Adrenal gland (tissue), 5 donors: ENCODE measurements around the gene TCF4.

ENCODE experiments used
- POLR2A ChIP-seq, 2 donors: fragments of 450-650 bp; IDR thresholded peaks; one replicate each; pipeline ENCODE4 v1.6.1; 2017; ENCODE audit warnings: antibody characterized with exemption in 2 of 2, mild to moderate bottlenecking in 2 of 2, moderate library complexity in 1 of 2
- TF ChIP-seq, protein P1 (sequence below), 6 experiments: fragments of 450-650 bp in 4 of 6; fragments of 200-600 bp in 2 of 6; sonication (generic) in 1 of 6; IDR thresholded peaks; 1 replicate in 5 of 6; 2 replicates in 1 of 6; pipeline versions ENCODE4 v1.5.1 to v1.8.0; 2016 to 2021; ENCODE audit warnings: antibody characterized with exemption in 6 of 6, mild to moderate bottlenecking in 2 of 6, moderate library complexity in 1 of 6
- donor health status: DM: no; HTN: no; CAD: no.

DNA sequence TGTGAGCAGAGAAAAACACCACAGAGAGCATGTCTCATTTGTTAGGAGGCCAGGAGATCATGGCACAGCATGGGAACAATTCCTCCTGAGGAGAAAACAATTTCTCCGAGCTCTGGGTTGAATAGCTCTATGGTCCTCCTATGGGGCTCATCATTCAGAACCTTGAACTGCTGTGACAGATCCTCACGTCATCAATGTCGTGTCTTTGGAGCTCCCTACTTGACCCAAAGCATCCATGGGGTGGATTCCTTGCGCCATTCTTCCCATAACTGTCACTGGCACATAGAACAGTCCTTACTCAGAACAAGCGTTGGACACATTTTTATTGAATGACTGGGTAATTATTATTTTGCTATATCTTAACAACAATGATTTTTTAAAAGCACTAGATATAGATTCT is 15.8 kb upstream of the TCF4 start:
- TF ChIP-seq POLR2A (IDR thresholded peaks at IDR 0.05) = no peak
- TF ChIP-seq, protein P1, sequence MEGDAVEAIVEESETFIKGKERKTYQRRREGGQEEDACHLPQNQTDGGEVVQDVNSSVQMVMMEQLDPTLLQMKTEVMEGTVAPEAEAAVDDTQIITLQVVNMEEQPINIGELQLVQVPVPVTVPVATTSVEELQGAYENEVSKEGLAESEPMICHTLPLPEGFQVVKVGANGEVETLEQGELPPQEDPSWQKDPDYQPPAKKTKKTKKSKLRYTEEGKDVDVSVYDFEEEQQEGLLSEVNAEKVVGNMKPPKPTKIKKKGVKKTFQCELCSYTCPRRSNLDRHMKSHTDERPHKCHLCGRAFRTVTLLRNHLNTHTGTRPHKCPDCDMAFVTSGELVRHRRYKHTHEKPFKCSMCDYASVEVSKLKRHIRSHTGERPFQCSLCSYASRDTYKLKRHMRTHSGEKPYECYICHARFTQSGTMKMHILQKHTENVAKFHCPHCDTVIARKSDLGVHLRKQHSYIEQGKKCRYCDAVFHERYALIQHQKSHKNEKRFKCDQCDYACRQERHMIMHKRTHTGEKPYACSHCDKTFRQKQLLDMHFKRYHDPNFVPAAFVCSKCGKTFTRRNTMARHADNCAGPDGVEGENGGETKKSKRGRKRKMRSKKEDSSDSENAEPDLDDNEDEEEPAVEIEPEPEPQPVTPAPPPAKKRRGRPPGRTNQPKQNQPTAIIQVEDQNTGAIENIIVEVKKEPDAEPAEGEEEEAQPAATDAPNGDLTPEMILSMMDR (IDR thresholded peaks at IDR 0.05) = no peak
